SK-N-SH (cell line): ENCODE measurements around the gene KLHDC8B. TPM values are rescaled to one million over a fixed set of nuclear protein-coding genes. Genes with fewer than 3 reads are reported as not detected.

Experiments used
- CTCF ChIA-PET: fragments of 300-600, 350-600 bp; formaldehyde crosslinking; extraction: SDS; loops from one replicate; lab custom pipeline; 2021; lab: Yijun Ruan, JAX
- POLR2A ChIA-PET: fragments of 350-600 bp; sonication (Branson Sonifier 250); formaldehyde crosslinking; extraction: SDS; loops from one replicate; lab custom pipeline; 2020; ENCODE audit warnings: antibody characterized with exemption, inconsistent platforms; lab: Yijun Ruan, JAX
- DNase-seq: peaks from one replicate; pipeline ENCODE4 v3.0.0; 2012
- H2AFZ ChIP-seq: fragments of 200-600 bp; sonication (generic); 2 replicates; pipeline ENCODE4 v1.8.1; 2016; ENCODE audit warnings: antibody characterized with exemption, mild to moderate bottlenecking, low read depth
- H3F3A ChIP-seq: fragments of 200-600 bp; sonication (generic); replicated peaks from 2 replicates; pipeline ENCODE3; 2016; ENCODE audit warnings: antibody characterized with exemption, mild to moderate bottlenecking; ENCODE audit not compliant: insufficient read depth
- H3K27ac ChIP-seq, 2 experiments: fragments of 200-500 bp in 1 of 2; fragments of 200-600 bp in 1 of 2; sonication (Bioruptor generic) in 1 of 2; sonication (generic), shearing (Covaris generic) in 1 of 2; 2 replicates each; pipeline versions ENCODE4 v1.5.1 to v1.6.1; 2014 to 2016; ENCODE audit warnings: low read depth in 2 of 2, inconsistent platforms in 1 of 2, low read length in 1 of 2, mild to moderate bottlenecking in 1 of 2, mixed read lengths in 1 of 2
- H3K27me3 ChIP-seq: fragments of 200-600 bp; sonication (generic), shearing (Covaris generic); 2 replicates; pipeline ENCODE4 v1.6.1; 2016; ENCODE audit warnings: mixed run types; ENCODE audit not compliant: insufficient read depth
- H3K36me3 ChIP-seq, 2 experiments: fragments of 200-500 bp in 1 of 2; fragments of 200-600 bp in 1 of 2; sonication (Bioruptor generic) in 1 of 2; sonication (generic) in 1 of 2; replicated peaks in 1 of 2; 2 replicates each; pipeline versions ENCODE3 to v1.5.1; 2014 to 2016; ENCODE audit warnings: low read length in 1 of 2, mild to moderate bottlenecking in 1 of 2; ENCODE audit not compliant: insufficient read depth in 2 of 2, control insufficient read depth in 1 of 2
- H3K4me1 ChIP-seq, 2 experiments: fragments of 200-500 bp in 1 of 2; fragments of 200-600 bp in 1 of 2; sonication (Bioruptor generic) in 1 of 2; sonication (generic), shearing (Covaris generic) in 1 of 2; 2 replicates each; pipeline versions ENCODE4 v1.5.1 to v1.6.1; 2014 to 2016; ENCODE audit warnings: low read depth in 1 of 2, low read length in 1 of 2, mixed run types in 1 of 2; ENCODE audit not compliant: insufficient read depth in 2 of 2, control insufficient read depth in 1 of 2
- H3K4me2 ChIP-seq: fragments of 200-600 bp; sonication (generic), shearing (Covaris generic); 2 replicates; pipeline ENCODE4 v1.6.1; 2017; ENCODE audit warnings: mixed run types
- H3K4me3 ChIP-seq, 2 experiments: fragments of 200-500 bp in 1 of 2; fragments of 200-600 bp in 1 of 2; sonication (Bioruptor generic) in 1 of 2; sonication (generic), shearing (Covaris generic) in 1 of 2; 2 replicates each; pipeline versions ENCODE4 v1.5.1 to v1.8.1; 2014 to 2016; ENCODE audit warnings: low read depth in 2 of 2, inconsistent platforms in 1 of 2, low read length in 1 of 2, mild to moderate bottlenecking in 1 of 2, mixed read lengths in 1 of 2, moderate library complexity in 1 of 2
- H3K79me2 ChIP-seq: fragments of 200-600 bp; sonication (generic); 2 replicates; pipeline ENCODE4 v1.8.1; 2017; ENCODE audit warnings: mild to moderate bottlenecking; ENCODE audit not compliant: insufficient read depth
- H3K9ac ChIP-seq: fragments of 200-600 bp; sonication (generic); 2 replicates; pipeline ENCODE4 v1.6.1; 2017; ENCODE audit warnings: mixed run types
- H3K9me2 ChIP-seq: fragments of 200-600 bp; sonication (generic); 2 replicates; pipeline ENCODE4 v1.6.1; 2017; ENCODE audit warnings: mixed run types
- H3K9me3 ChIP-seq: fragments of 200-600 bp; sonication (generic); 2 replicates; pipeline ENCODE4 v1.6.1; 2017; ENCODE audit warnings: mixed run types, mild to moderate bottlenecking, moderate library complexity
- H4K20me1 ChIP-seq: fragments of 200-600 bp; sonication (generic); 2 replicates; pipeline ENCODE4 v1.6.1; 2017; ENCODE audit warnings: mild to moderate bottlenecking, mixed run types; ENCODE audit not compliant: insufficient read depth
- CTCF ChIP-seq: fragments of 200-600 bp; sonication (generic); IDR thresholded peaks from 2 replicates; pipeline ENCODE4 v1.6.1; 2017; ENCODE audit warnings: antibody characterized with exemption, mild to moderate bottlenecking, moderate library complexity
- ELF1 ChIP-seq: IDR thresholded peaks from 2 replicates; pipeline ENCODE4 v1.4.0; 2012
- FOXJ3 ChIP-seq: sonication (generic); formaldehyde crosslinking; IDR thresholded peaks from 2 replicates; pipeline ENCODE4 v1.5.1; 2020; ENCODE audit warnings: mild to moderate bottlenecking, missing genetic modification reagents
- FOXM1 ChIP-seq: IDR thresholded peaks from 2 replicates; pipeline ENCODE4 v1.4.0; 2012; ENCODE audit warnings: low read depth, mild to moderate bottlenecking
- JUND ChIP-seq: IDR thresholded peaks from 2 replicates; pipeline ENCODE4 v1.4.0; 2012
- MEF2A ChIP-seq: IDR thresholded peaks from 2 replicates; pipeline ENCODE4 v1.4.0; 2012; ENCODE audit warnings: low read depth, borderline replicate concordance
- MXI1 ChIP-seq: IDR thresholded peaks from 2 replicates; pipeline ENCODE4 v1.6.1; 2012; ENCODE audit warnings: mild to moderate bottlenecking, low read depth, low read length, improper control_type of control experiment
- NRF1 ChIP-seq: IDR thresholded peaks from 2 replicates; pipeline ENCODE4 v1.6.1; 2012; ENCODE audit warnings: low read depth, mild to moderate bottlenecking, low read length
- RAD21 ChIP-seq: IDR thresholded peaks from 2 replicates; pipeline ENCODE4 v1.6.1; 2012; ENCODE audit warnings: mild to moderate bottlenecking, low read length
- RCOR1 ChIP-seq: fragments of 150-350 bp; IDR thresholded peaks from 2 replicates; pipeline ENCODE4 v1.6.1; 2017; ENCODE audit warnings: antibody characterized with exemption, low read length
- REST ChIP-seq: IDR thresholded peaks from 2 replicates; pipeline ENCODE4 v1.6.1; 2012; ENCODE audit warnings: mild to moderate bottlenecking, low read depth, low read length, moderate library complexity
- RXRA ChIP-seq: IDR thresholded peaks from 2 replicates; pipeline ENCODE4 v1.4.0; 2012; ENCODE audit warnings: low read depth, mild to moderate bottlenecking, borderline replicate concordance
- SMC3 ChIP-seq: IDR thresholded peaks from 2 replicates; pipeline ENCODE4 v1.6.1; 2012; ENCODE audit warnings: low read depth, low read length, improper control_type of control experiment
- TAF1 ChIP-seq: IDR thresholded peaks from 2 replicates; pipeline ENCODE4 v1.6.1; 2012; ENCODE audit warnings: low read depth, mild to moderate bottlenecking, low read length, moderate library complexity, borderline replicate concordance
- TEAD4 ChIP-seq: IDR thresholded peaks from 2 replicates; pipeline ENCODE4 v1.4.0; 2012; ENCODE audit warnings: mild to moderate bottlenecking, borderline replicate concordance; ENCODE audit not compliant: insufficient read depth
- USF1 ChIP-seq: IDR thresholded peaks from 2 replicates; pipeline ENCODE4 v1.4.0; 2012; ENCODE audit warnings: low read depth, borderline replicate concordance
- USF2 ChIP-seq: fragments of 150-350 bp; IDR thresholded peaks from 2 replicates; pipeline ENCODE4 v1.6.1; 2017; ENCODE audit warnings: antibody characterized with exemption, low read length, low read depth, borderline replicate concordance
- WGBS: methylation state at CpG from one replicate; pipeline ENCODE4 v1.1.6; 2017; ENCODE audit warnings: low lambda C conversion rate; 5-methylcytosine and 5-hydroxymethylcytosine counted together
- polyA plus RNA-seq, 3 experiments: library from polyadenylated mRNA; depleted of rRNA; stranded (reverse); fragments of >200 nt; gene quantifications; 2 replicates each; pipeline ENCODE4 v1.2.3, GENCODE V29; 2012

The KLHDC8B gene
- polyA plus RNA-seq, 1 of the 3 experiments (the other 2 are of a cell fraction): 35.3 TPM

GRCh38 chr3:49135499-49135898 lies 35.9 kb upstream of the KLHDC8B start (continued):
- no peak for TF ChIP-seq CTCF
- TF ChIP-seq SMC3: no peak

GRCh38 chr3:49140080-49140479 lies 31.3 kb upstream of the KLHDC8B start:
- no peak overlapping the region for H2AFZ ChIP-seq
- WGBS: 8% methylated on average over 3 of the region's 3 CpGs
- TF ChIP-seq FOXM1 (no peak), REST (no peak), FOXJ3 (CRISPR knock-in tag) (no peak), ELF1 (no peak), MXI1 (no peak)
- TF ChIP-seq, all 33 proteins: peak for 0
- ChIA-PET CTCF (no interaction called here), POLR2A (no interaction called here)
- no peak overlapping the region for H3K27ac ChIP-seq
- no peaks in the 10 kb centered on the region; a peak in 1 of 4 replicates for H3K4me1 ChIP-seq
- H3K9ac ChIP-seq: no peak overlapping the region
- no peaks in the 10 kb centered on the region for H3K36me3 ChIP-seq
- no peaks in the 10 kb centered on the region for H3K9me2 ChIP-seq
- H3K4me3 ChIP-seq: no peak overlapping the region
- no peaks in the 10 kb centered on the region for H3F3A ChIP-seq
- no peak for DNase-seq
- H3K9me3 ChIP-seq: no peaks in the 10 kb centered on the region
- H3K79me2 ChIP-seq: no peaks in the 10 kb centered on the region
- H3K27me3 ChIP-seq: no peaks in the 10 kb centered on the region
- H4K20me1 ChIP-seq: no peaks in the 10 kb centered on the region
- no peak overlapping the region for H3K4me2 ChIP-seq

- Histone ChIP-seq H3K27ac (no peak overlapping the region), H4K20me1 (no peaks in the 10 kb centered on the region), H3K4me3 (no peak overlapping the region), H3K4me2 (no peak overlapping the region), H3K9me2 (no peaks in the 10 kb centered on the region), H3K9ac (no peak overlapping the region), H3K79me2 (no peaks in the 10 kb centered on the region), H3K9me3 (no peaks in the 10 kb centered on the region), H3K4me1 (no peaks in the 10 kb centered on the region), H3K36me3 (no peaks in the 10 kb centered on the region), H3F3A (no peaks in the 10 kb centered on the region), H3K27me3 (no peaks in the 10 kb centered on the region), H2AFZ (no peak overlapping the region)
- DNase-seq: no peak
- ChIA-PET POLR2A (interaction anchor here (0.9 kb wide), 1 partner anchor 14 kb away, joined by 5 read pairs; no protein-coding TSS in a partner anchor), CTCF (interaction anchor here (0.7 kb wide), 1 partner anchor 18 kb away, joined by 3 read pairs; no protein-coding TSS in a partner anchor)
- WGBS: 51% methylated on average over 5 of the region's 5 CpGs
- TF ChIP-seq RAD21 (no peak), RXRA (no peak), SMC3 (no peak), USF1 (no peak), MEF2A (no peak), TAF1 (no peak), TEAD4 (no peak), CTCF (no peak), MXI1 (no peak), USF2 (no peak), JUND (no peak), RCOR1 (no peak), NRF1 (no peak)
These were observed 23.2 kb upstream of the KLHDC8B start for GRCh38 chr3:49148159-49148558.
